Osteocyte (in vitro differentiated cells): Measurements from ENCODE around the gene NAGLU. TPM values are rescaled to one million over a fixed set of nuclear protein-coding genes. Genes with fewer than 3 reads are reported as not detected.

Experiments
- DNase-seq: peaks from one replicate; pipeline ENCODE4 v3.0.0; 2021; ENCODE audit warnings: mixed read lengths; ENCODE audit not compliant: unreplicated experiment; ENCODE audit errors: extremely low spot score
- H3K27ac Mint-ChIP-seq: one replicate; pipeline ENCODE4 v1.8.0; 2021; ENCODE audit warnings: mild to moderate bottlenecking, mixed read lengths; ENCODE audit not compliant: unreplicated experiment
- H3K27me3 Mint-ChIP-seq: one replicate; pipeline ENCODE4 v1.8.0; 2021; ENCODE audit warnings: mixed read lengths; ENCODE audit not compliant: unreplicated experiment
- H3K36me3 Mint-ChIP-seq: one replicate; pipeline ENCODE4 v1.8.0; 2021; ENCODE audit warnings: mixed read lengths; ENCODE audit not compliant: unreplicated experiment
- H3K4me1 Mint-ChIP-seq: one replicate; pipeline ENCODE4 v1.8.0; 2021; ENCODE audit warnings: mixed read lengths; ENCODE audit not compliant: unreplicated experiment
- H3K4me3 Mint-ChIP-seq: one replicate; pipeline ENCODE4 v1.8.0; 2021; ENCODE audit warnings: mild to moderate bottlenecking, moderate library complexity, mixed read lengths; ENCODE audit not compliant: unreplicated experiment
- H3K9me3 Mint-ChIP-seq: one replicate; pipeline ENCODE4 v1.8.0; 2021; ENCODE audit warnings: mixed read lengths; ENCODE audit not compliant: unreplicated experiment
- CTCF ChIP-seq: fragments of 200-600 bp; sonication (generic); IDR thresholded peaks from 2 replicates; pipeline ENCODE4 v1.5.0; 2021; ENCODE audit warnings: antibody characterized with exemption, mild to moderate bottlenecking, moderate library complexity
- microRNA-seq: library from miRNA; unstranded; fragments of <30 nt; microRNA quantifications from one replicate; pipeline ENCODE4 v1.1.0, GENCODE V29; 2020; ENCODE audit not compliant: unreplicated experiment
- total RNA-seq: library from RNA; stranded (reverse); gene quantifications from 2 replicates; pipeline ENCODE4 v1.2.1, GENCODE V29; 2021

The NAGLU gene
- total RNA-seq, 1 donor from 2014 or later, result 86.5 TPM

DNA sequence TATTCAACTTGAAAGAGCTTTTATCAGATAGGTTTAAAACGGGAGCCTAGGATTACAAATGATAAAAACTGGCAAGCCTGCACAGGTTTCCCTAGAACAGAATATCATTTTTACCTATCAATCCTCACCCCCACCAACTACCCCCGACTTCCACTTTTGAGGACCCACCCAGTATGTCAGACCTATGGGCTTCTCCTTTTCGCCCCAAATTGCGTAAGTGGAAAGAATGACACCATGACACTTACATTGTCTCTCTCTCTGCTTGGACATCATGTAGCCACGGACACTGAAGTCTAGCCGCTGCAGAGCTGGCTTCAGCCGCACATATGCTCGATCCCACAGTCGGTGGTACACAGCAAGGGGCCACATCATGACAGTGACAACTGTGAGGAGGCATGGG is 48.8 kb downstream of the NAGLU start:
- H3K27me3 Mint-ChIP-seq, result no peaks in the 10 kb centered on the region
- H3K4me1 Mint-ChIP-seq, result peaks cover 2% of the 10 kb centered on the region
- TF ChIP-seq CTCF, result no peak
- no peak overlapping the region for H3K27ac Mint-ChIP-seq
- no peaks in the 10 kb centered on the region for H3K9me3 Mint-ChIP-seq
- H3K4me3 Mint-ChIP-seq, result no peak overlapping the region
- DNase-seq, result no peak
- H3K36me3 Mint-ChIP-seq, result peaks cover 45% of the 10 kb centered on the region

GRCh38 chr17:42585353-42585752 is 49.3 kb downstream of the NAGLU start:
- peaks cover 2% of the 10 kb centered on the region for H3K4me1 Mint-ChIP-seq
- H3K27ac Mint-ChIP-seq, result no peak overlapping the region
- H3K27me3 Mint-ChIP-seq, result no peaks in the 10 kb centered on the region
- no peak overlapping the region for H3K4me3 Mint-ChIP-seq
- H3K9me3 Mint-ChIP-seq, result no peaks in the 10 kb centered on the region
- H3K36me3 Mint-ChIP-seq, result peaks cover 46% of the 10 kb centered on the region
- DNase-seq, result no peak
- no peak for TF ChIP-seq CTCF

- no peak overlapping the region for H3K27ac Mint-ChIP-seq
- H3K9me3 Mint-ChIP-seq, result no peaks in the 10 kb centered on the region
- peaks cover 2% of the 10 kb centered on the region for H3K4me1 Mint-ChIP-seq
- no peak overlapping the region for H3K4me3 Mint-ChIP-seq
- no peak for TF ChIP-seq CTCF
- DNase-seq, result no peak
- peaks cover 48% of the 10 kb centered on the region for H3K36me3 Mint-ChIP-seq
- H3K27me3 Mint-ChIP-seq, result no peaks in the 10 kb centered on the region
These were observed 50.6 kb downstream of the NAGLU start for GRCh38 chr17:42586514-42587230.

- no peak for TF ChIP-seq CTCF
- Mint-ChIP-seq H3K9me3 (no peaks in the 10 kb centered on the region), H3K4me3 (no peak overlapping the region), H3K27me3 (no peaks in the 10 kb centered on the region), H3K4me1 (peaks cover 2% of the 10 kb centered on the region), H3K36me3 (peaks cover 34% of the 10 kb centered on the region), H3K27ac (no peak overlapping the region)
- no peak for DNase-seq
These were observed 54.8 kb downstream of the NAGLU start for GRCh38 chr17:42590886-42591285.

- peaks cover 31% of the 10 kb centered on the region for H3K36me3 Mint-ChIP-seq
- no peaks in the 10 kb centered on the region for H3K27me3 Mint-ChIP-seq
- H3K9me3 Mint-ChIP-seq, result no peaks in the 10 kb centered on the region
- no peak overlapping the region for H3K27ac Mint-ChIP-seq
- H3K4me3 Mint-ChIP-seq, result no peak overlapping the region
- no peak for DNase-seq
- TF ChIP-seq CTCF, result no peak
- H3K4me1 Mint-ChIP-seq, result peaks cover 2% of the 10 kb centered on the region
These were observed 55.4 kb downstream of the NAGLU start for GRCh38 chr17:42591411-42591810.

Small RNAs within 50 kb of the gene (microRNA-seq; reads per million reads assigned to microRNA genes)
- gene MIR5010 (6.0 reads per million, percentile 5 among the genes with 10 or more reads in this experiment), gene MIR548AT (not detected)

Other genes with a start within 250 kb of the NAGLU start
- gene STAT5A, start 247.7 kb upstream of the NAGLU start, total RNA-seq, result 45.5 and 47.7 TPM in 2 replicates
- gene STAT3, start 147.8 kb upstream of the NAGLU start, total RNA-seq, result 280 and 281 TPM in 2 replicates
- gene CAVIN1, start 113.0 kb upstream of the NAGLU start, total RNA-seq, result 487 and 510 TPM in 2 replicates
- 63.2 and 67.1 TPM in 2 replicates for gene ATP6V0A1, start 77.4 kb upstream of the NAGLU start, total RNA-seq
- 1.2 and 1.4 TPM in 2 replicates for gene HSD17B1, start 16.7 kb downstream of the NAGLU start, total RNA-seq
- 51.7 and 62.7 TPM in 2 replicates for gene COASY, start 25.9 kb downstream of the NAGLU start, total RNA-seq
- 34.6 and 35.8 TPM in 2 replicates for gene MLX, start 30.9 kb downstream of the NAGLU start, total RNA-seq
- 5.5 and 5.6 TPM in 2 replicates for gene PSMC3IP, start 41.5 kb downstream of the NAGLU start, total RNA-seq
- gene RETREG3, start 73.1 kb downstream of the NAGLU start, total RNA-seq, result 80.1 and 85.0 TPM in 2 replicates
- 47.2 and 55.5 TPM in 2 replicates for gene TUBG1, start 73.4 kb downstream of the NAGLU start, total RNA-seq
- gene TUBG2, start 123.0 kb downstream of the NAGLU start, total RNA-seq, result 32.8 and 33.3 TPM in 2 replicates
- gene PLEKHH3, start 140.8 kb downstream of the NAGLU start, total RNA-seq, result 26.7 and 28.9 TPM in 2 replicates
- 1.2 and 1.6 TPM in 2 replicates for gene CCR10, start 145.6 kb downstream of the NAGLU start, total RNA-seq
- gene CNTNAP1, start 146.3 kb downstream of the NAGLU start, total RNA-seq, result 35.8 and 40.4 TPM in 2 replicates
- 44.8 and 47.6 TPM in 2 replicates for gene EZH1, start 208.8 kb downstream of the NAGLU start, total RNA-seq
- 1.6 and 2.4 TPM in 2 replicates for gene RAMP2, start 225.0 kb downstream of the NAGLU start, total RNA-seq
- 63.9 and 66.1 TPM in 2 replicates for gene VPS25, start 237.2 kb downstream of the NAGLU start, total RNA-seq
- gene WNK4, start 244.4 kb downstream of the NAGLU start, total RNA-seq, result 0.16 TPM in 2 replicates